Naive B cell (primary cell): ENCODE results near the gene CCDC183. TPM values are rescaled to one million over a fixed set of nuclear protein-coding genes. Genes with fewer than 3 reads are reported as not detected.
"Not testable (repeated sequence)": the region's sequence is repeated elsewhere in the genome, so short reads cannot be mapped to it uniquely, and the experiment has no call there.

Experiments
- ATAC-seq, 2 donors: fragments of 150-1000 bp; cut with Tn5 transposase; 2 replicates each; pipeline ENCODE4 v1.10.0; 2021; ENCODE audit warnings: low read depth in 2 of 2, mild to moderate bottlenecking in 2 of 2, moderate library complexity in 2 of 2
- DNase-seq: peaks from one replicate; pipeline ENCODE4 v3.0.0; 2022
- H3K27ac Mint-ChIP-seq, 6 donors: one replicate each; pipeline ENCODE4 v1.8.0; 2020 to 2022; ENCODE audit warnings: mild to moderate bottlenecking in 6 of 6, mixed read lengths in 6 of 6, moderate library complexity in 5 of 6, inconsistent platforms in 2 of 6
- H3K27me3 Mint-ChIP-seq, 3 donors: one replicate each; pipeline ENCODE4 v1.8.0; 2021 to 2022; ENCODE audit warnings: mixed read lengths in 3 of 3, mild to moderate bottlenecking in 1 of 3
- H3K36me3 Mint-ChIP-seq, 2 donors: one replicate each; pipeline ENCODE4 v1.8.0; 2020 to 2022; ENCODE audit warnings: mixed read lengths in 2 of 2, inconsistent platforms in 1 of 2, mild to moderate bottlenecking in 1 of 2
- H3K4me1 Mint-ChIP-seq, 3 donors: one replicate each; pipeline ENCODE4 v1.8.0; 2020 to 2022; ENCODE audit warnings: mixed read lengths in 3 of 3, inconsistent platforms in 1 of 3, mild to moderate bottlenecking in 1 of 3, moderate library complexity in 1 of 3
- H3K4me3 Mint-ChIP-seq, 8 donors: one replicate each; pipeline ENCODE4 v1.8.0; 2020 to 2022; ENCODE audit warnings: mild to moderate bottlenecking in 8 of 8, mixed read lengths in 8 of 8, moderate library complexity in 8 of 8, inconsistent platforms in 2 of 8
- H3K9me3 Mint-ChIP-seq, 7 donors: one replicate each; pipeline ENCODE4 v1.8.0; 2020 to 2022; ENCODE audit warnings: mixed read lengths in 7 of 7, mild to moderate bottlenecking in 5 of 7, inconsistent platforms in 2 of 7, moderate library complexity in 1 of 7
- polyA plus RNA-seq, 6 donors: library from polyadenylated mRNA; unstranded; fragments of 300-500 nt; fragmentation: Illumina TruSeq; gene quantifications; one replicate each; pipeline ENCODE4 v1.2.3, GENCODE V29; 2021; ENCODE audit warnings: low read depth in 6 of 6

CCDC183 gene
- polyA plus RNA-seq, 6 donors from 2014 or later, result 0.24 to 1.7 TPM; not detected in 4

DNA sequence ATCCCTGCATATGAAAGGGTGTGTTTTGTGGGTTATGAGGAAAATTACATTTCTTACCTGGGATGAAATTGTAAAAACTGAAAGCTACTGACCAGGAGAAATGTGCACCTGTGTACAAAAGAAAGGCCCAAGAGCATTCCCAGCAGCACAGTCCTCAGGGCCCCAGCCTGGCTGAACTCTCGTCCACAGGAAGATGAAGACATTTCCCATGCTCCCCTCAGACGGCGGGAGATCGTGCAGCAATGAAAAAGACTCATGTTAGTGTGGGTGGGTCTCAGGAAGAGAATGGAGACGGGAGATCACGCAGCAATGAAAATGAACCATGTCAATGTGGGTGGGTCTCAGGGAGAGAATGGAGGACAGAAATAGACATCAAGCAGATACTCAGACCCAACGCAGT, 19.2 kb upstream of the CCDC183 start:
- Mint-ChIP-seq H3K27me3 (peaks cover 10 to 35% (median 26%) of the 10 kb centered on the region in 3 donors), H3K36me3 (peaks cover 0 to 8% of the 10 kb centered on the region in 2 donors), H3K9me3 (peaks cover 0 to 6% (median 3%) of the 10 kb centered on the region in 7 donors), H3K4me1 (peaks cover 7 to 12% (median 9%) of the 10 kb centered on the region in 3 donors), H3K4me3 (no peak overlapping the region), H3K27ac (no peak overlapping the region)
- DNase-seq (no peak), ATAC-seq (no peak)

DNA sequence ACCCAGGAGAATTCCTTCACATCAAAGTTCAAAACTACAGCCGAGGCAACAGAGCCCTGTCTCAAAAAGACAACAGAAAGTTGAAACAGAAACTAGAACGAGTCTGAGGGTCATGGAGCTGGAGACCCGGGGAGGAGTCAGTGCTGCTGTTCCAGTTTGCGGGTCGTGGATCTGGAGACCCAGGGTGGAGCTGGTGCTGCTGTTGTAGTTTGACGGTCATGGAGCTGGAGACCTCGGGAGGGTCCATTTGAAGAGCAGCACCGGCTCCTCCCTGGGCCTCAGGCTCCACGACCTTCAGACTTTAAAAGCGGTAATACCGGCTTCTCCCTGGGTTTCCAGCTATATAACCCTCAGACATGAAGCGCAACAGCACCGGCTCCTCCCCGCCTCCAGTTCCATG, 18.8 kb upstream of the CCDC183 start:
- Mint-ChIP-seq H3K4me1 (peaks cover 7 to 12% (median 9%) of the 10 kb centered on the region in 3 donors), H3K27me3 (peaks cover 10 to 35% (median 26%) of the 10 kb centered on the region in 3 donors), H3K4me3 (no peak overlapping the region), H3K36me3 (peaks cover 0 to 8% of the 10 kb centered on the region in 2 donors), H3K27ac (no peak overlapping the region), H3K9me3 (peaks cover 0 to 6% (median 3%) of the 10 kb centered on the region in 7 donors)
- DNase-seq (no peak), ATAC-seq (no peak)

DNA sequence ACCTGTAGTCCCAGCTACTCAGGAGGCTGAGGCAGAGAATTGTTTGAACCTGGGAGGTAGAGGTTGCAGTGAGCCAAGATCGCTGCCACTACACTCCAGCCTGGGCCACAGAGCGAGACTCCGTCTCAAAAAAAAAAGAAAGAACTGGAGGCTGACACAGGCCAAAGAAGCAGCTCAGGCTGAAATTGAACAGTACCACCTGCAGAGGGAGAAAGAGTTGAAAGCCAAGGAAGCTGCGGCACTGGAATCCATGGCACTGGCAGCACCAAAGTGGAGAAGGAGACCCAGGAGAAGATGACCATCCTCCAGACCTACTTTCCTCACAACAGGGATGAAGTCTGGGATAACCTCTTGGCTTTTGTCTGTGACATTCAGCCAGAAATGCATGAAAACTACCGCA, 16.3 kb upstream of the CCDC183 start:
- H3K36me3 Mint-ChIP-seq, result no peaks in the 10 kb centered on the region
- no peak overlapping the region for H3K4me3 Mint-ChIP-seq
- ATAC-seq (no peak), DNase-seq (no peak)
- no peaks in the 10 kb centered on the region for H3K9me3 Mint-ChIP-seq
- H3K27ac Mint-ChIP-seq, result no peak overlapping the region
- peaks cover 10 to 35% (median 26%) of the 10 kb centered on the region in 3 donors for H3K27me3 Mint-ChIP-seq
- peaks cover 3 to 5% (median 5%) of the 10 kb centered on the region in 3 donors for H3K4me1 Mint-ChIP-seq

DNA sequence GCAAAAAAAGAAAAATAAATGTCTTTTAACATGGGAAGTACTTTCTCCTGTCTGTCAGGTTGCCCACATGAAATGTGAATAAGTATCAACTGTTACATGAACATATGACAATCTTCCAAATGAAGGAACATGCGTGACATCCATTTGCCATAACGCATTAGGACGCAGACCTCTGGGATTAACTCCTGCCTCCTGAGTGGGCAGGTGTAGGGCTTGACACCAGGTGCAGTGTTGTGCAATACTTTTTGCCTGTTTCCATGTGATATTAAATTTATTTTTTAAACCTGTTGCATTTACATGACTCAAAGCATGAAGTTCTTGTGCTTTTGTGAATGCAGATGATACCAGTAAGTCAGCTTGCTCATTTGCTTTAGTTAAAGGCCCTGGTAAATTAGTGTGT, 13.7 kb upstream of the CCDC183 start:
- no peak overlapping the region for H3K27ac Mint-ChIP-seq
- no peak overlapping the region for H3K4me3 Mint-ChIP-seq
- DNase-seq, result no peak
- no peaks in the 10 kb centered on the region for H3K9me3 Mint-ChIP-seq
- peaks cover 2 to 7% (median 6%) of the 10 kb centered on the region in 3 donors for H3K4me1 Mint-ChIP-seq
- H3K36me3 Mint-ChIP-seq, result no peaks in the 10 kb centered on the region
- no peak for ATAC-seq
- peaks cover 10 to 28% (median 20%) of the 10 kb centered on the region in 3 donors for H3K27me3 Mint-ChIP-seq

DNA sequence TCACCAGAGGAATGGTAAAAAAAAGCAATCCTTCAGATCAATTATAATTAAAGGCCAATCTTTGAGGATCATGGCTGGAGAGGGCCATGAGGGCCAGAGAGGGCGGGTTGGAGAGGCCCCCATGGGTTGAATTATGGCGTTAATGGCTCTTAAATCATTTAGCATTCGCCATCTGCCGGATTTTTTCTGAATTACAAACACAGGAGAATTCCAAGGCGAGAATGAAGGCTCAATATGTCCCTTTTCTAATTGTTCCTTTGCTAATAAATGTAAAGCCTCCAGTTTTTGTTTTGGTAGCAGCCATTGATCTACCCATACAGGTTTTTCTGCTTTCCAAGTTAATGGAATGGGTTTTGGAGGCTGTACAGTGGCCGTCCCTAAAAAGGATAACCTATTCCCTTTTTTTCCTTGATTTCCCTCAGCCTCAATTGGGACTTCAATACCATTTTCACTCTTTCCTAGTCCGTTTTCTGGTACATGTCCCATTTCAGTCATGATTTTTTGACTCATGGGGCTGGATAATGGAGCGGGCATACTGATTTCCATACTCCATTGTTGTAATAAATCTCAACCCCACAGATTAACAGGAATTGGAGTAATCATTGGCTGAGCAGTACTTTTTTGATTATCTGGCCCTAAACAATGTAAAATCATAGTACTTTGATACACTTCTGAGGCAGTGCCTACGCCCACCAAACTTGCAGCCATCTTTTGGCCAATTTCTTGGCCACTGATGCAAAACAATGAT, 11.7 kb upstream of the CCDC183 start:
- Mint-ChIP-seq H3K27ac (peak overlapping the region in 1 of 6 donors; percentile 14), H3K9me3 (no peaks in the 10 kb centered on the region), H3K27me3 (peaks cover 0 to 9% (median under 1%) of the 10 kb centered on the region in 3 donors), H3K4me1 (peaks cover 8 to 15% (median 12%) of the 10 kb centered on the region in 3 donors), H3K36me3 (no peaks in the 10 kb centered on the region), H3K4me3 (no peak overlapping the region)
- ATAC-seq (peak; percentile 34 to 38), DNase-seq (no peak)

DNA sequence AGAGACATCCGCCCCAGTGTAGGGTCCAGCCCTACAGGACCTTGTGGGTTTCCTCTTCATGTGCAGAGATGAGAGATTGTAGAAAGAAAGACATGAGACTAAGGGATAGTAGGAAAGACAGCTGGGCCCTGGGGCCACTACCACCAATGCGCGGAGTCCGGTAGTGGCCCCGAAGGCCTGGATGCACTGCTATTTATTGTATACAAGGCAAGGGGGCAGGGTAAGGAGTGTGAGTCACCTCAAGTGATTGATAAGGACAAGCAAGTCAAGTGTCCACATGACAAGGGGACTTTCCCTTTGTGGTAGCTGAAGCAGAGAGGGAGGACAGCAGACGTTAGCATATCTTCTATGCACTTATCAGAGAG, 11.2 kb upstream of the CCDC183 start:
- Mint-ChIP-seq H3K4me1 (peaks cover 8 to 15% (median 12%) of the 10 kb centered on the region in 3 donors), H3K9me3 (no peaks in the 10 kb centered on the region), H3K36me3 (no peaks in the 10 kb centered on the region), H3K27me3 (peaks cover 0 to 7% (median 0%) of the 10 kb centered on the region in 3 donors), H3K27ac (peak overlapping the region in 1 of 6 donors; percentile 25), H3K4me3 (no peak overlapping the region)
- DNase-seq (no peak), ATAC-seq (no peak)

DNA sequence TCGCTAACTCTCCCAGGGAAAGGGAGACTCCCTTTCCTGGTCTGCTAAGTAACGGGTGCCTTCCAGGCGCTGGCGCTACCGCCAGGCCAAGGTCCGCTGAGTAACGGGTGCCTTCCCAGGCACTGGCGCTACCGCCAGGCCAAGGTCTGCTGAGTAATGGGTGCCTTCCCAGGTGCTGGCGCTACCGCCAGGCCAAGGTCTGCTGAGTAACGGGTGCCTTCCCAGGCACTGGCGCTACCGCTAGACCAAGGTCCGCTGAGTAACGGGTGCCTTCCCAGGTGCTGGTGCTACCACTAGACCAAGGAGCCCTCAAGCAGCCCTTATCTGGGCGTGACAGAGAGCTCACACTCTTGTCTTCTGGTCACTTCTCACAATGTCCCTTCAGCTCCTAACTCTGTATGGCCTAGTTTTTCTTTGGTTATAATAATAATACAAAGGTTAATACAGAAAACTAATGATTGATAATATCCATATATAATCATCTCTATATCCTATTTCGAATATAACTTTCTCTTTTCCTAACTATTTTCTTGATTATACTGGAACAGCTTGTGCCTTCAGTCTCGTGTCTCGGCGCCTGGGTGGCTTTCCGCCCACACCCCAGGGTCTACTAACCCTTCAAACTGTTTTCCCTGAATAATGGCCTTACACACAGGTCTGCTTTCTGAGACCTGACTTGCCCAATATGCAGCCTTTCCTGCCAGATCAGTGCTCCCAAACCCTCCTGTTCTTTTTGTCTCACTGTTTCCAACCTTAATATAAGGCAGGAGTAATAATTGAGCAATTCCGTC, 10.4 kb upstream of the CCDC183 start:
- H3K27ac Mint-ChIP-seq, result peak overlapping the region in 2 of 6 donors; percentile 74 to 83
- not testable (repeated sequence) for H3K36me3 Mint-ChIP-seq, DNase-seq, ATAC-seq, H3K9me3 Mint-ChIP-seq, H3K27me3 Mint-ChIP-seq, H3K4me3 Mint-ChIP-seq
- peaks cover 8 to 15% (median 12%) of the 10 kb centered on the region in 3 donors for H3K4me1 Mint-ChIP-seq

DNA sequence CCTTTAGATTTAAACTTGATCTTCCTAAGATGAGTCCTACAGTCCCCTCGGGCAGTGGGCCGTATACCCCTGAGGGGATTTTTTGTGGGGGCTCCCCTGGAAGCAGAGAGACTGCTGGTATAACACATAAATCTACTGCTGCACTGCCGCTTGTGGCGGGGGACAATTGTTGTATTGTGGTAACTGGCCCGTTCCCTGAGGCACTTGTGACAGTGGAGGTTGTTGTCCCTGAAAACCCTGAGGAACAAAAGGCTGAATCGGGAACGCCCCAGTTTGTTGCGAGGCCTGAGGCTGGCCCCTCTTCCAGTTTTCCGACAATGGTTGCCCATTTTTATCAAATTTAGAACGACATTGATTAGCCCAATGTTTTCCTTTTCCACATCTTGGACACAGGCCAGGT, 9.7 kb upstream of the CCDC183 start:
- Mint-ChIP-seq H3K36me3 (no peaks in the 10 kb centered on the region), H3K27me3 (no peaks in the 10 kb centered on the region), H3K4me1 (peaks cover 8 to 15% (median 12%) of the 10 kb centered on the region in 3 donors), H3K9me3 (no peaks in the 10 kb centered on the region), H3K27ac (no peak overlapping the region), H3K4me3 (no peak overlapping the region)
- ATAC-seq (no peak), DNase-seq (no peak)

DNA sequence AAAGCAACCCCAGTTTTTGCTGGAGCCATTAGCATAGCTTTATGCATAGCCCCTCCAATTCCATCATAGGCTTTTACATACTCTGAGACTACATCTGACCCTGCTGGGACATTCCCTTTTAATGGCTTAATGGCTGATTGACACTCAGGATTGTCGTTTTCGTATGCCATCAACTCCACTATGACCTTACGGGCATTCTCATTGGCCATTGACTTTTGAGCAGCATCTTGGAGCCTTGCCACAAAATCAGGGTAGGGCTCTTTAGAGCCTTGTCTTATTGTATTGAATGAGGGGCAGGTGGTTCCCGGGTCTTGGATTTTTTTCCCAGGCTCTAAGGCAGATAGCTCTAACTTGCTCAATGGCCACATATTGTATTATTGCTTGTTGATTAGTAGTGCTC, 9.2 kb upstream of the CCDC183 start:
- DNase-seq, H3K27me3 Mint-ChIP-seq, ATAC-seq, H3K27ac Mint-ChIP-seq, H3K9me3 Mint-ChIP-seq, H3K36me3 Mint-ChIP-seq, H3K4me3 Mint-ChIP-seq: not testable (repeated sequence)
- peaks cover 11 to 16% (median 12%) of the 10 kb centered on the region in 3 donors for H3K4me1 Mint-ChIP-seq

DNA sequence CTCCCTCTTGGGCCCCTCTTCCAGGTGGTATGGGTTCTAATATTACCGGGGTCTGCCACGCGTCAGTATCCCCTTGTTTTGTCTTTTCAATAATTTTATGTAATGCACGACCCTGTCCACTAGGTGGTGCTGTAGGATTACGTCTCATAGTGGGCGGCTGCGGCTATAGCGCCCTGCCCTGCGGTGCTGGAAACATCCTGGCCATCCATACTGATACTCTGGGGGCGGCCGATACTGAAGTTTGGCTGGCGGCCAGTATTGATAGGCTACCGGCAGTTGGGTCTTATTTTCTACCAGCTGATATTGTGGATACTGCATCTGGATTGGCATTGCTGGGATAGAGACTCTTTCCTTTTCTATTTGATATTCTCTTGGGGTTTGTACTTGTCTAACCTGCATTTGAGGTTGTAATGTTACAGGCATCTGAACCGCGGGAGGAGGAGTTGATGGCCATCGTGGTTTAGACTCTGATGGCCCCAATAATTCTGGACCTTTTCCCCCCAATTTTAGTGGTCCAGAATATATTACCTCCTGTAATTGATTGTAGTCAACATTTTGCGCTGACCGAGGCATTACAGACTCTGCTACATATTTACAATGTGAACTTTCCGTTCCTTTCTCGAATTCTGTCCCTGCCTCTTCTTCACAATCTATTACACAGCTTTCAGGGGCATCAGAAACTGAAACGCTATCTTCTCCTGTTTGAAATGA, 8.3 kb upstream of the CCDC183 start:
- Mint-ChIP-seq H3K9me3 (no peaks in the 10 kb centered on the region), H3K36me3 (no peaks in the 10 kb centered on the region), H3K27ac (peak overlapping the region in 4 of 6 donors; percentile 0 to 93 (median 78)), H3K27me3 (no peaks in the 10 kb centered on the region), H3K4me3 (peak overlapping the region in 1 of 8 donors; percentile 49), H3K4me1 (peaks cover 12 to 20% (median 14%) of the 10 kb centered on the region in 3 donors)
- peak; percentile 76 for DNase-seq
- ATAC-seq, result no peak

DNA sequence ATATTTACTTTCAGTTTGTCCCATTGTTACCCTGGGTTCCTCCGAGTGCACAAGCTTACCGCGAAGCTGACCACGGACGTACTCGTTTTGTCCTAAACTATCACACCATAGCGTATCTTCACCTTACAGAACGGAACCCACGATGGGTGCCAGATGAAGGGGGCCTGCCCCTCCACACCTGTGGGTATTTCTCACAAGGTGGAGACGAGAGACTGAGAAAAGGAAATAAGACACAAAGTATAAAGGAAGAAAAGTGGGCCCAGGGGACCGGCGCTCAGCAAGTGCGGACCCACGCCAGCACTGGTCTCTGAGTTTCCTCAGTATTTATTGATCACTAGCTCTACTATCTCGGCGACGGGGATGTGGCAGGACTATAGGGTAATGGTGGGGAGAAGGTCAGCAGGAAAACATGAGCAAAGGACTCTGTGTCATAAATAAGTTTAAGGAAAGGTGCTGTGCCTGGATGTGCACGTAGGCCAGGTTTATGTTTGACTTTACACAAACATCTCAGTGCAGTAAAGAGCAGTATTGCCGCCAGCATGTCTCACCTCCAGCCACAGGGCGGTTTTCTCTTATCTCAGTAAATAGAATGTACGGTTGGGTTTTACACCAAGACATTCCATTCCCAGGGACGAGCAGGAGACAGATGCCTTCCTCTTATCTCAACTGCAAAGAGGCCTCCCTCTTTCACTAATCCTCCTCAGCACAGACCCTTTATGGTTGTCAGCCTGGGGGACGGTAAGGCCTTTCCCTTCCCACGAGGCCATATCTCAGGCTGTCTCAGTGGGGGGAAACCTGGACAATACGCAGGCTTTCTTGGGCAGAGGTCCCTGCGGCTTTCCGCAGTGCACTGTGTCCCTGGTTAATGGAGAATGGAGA, 7.3 kb upstream of the CCDC183 start:
- not testable (repeated sequence) for H3K9me3 Mint-ChIP-seq, H3K36me3 Mint-ChIP-seq, H3K27ac Mint-ChIP-seq, H3K27me3 Mint-ChIP-seq, DNase-seq, ATAC-seq
- Mint-ChIP-seq H3K4me3 (peak overlapping the region in 2 of 8 donors; percentile 49 to 53), H3K4me1 (peaks cover 12 to 20% (median 19%) of the 10 kb centered on the region in 3 donors)

DNA sequence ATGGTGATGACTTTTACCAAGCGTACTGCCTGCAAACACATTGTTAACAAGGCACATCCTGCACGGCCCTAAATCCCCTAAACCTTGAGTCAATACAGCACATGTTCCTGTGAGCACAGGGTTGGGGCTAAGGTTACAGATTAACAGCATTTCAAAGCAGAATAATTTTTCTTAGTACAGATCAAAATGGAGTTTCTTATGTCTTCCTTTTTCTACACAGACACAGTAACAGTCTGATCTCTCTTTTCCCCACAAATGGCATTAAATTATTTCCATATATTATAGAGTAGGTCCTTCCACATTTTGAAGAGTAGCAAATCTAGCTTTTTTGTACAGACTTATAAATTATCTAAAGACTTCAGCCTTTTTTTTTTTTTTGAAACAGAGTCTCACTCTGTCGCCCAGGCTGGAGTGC, 6.6 kb upstream of the CCDC183 start:
- Mint-ChIP-seq H3K4me3 (no peak overlapping the region), H3K27me3 (no peaks in the 10 kb centered on the region), H3K9me3 (no peaks in the 10 kb centered on the region), H3K4me1 (peaks cover 12 to 18% (median 15%) of the 10 kb centered on the region in 3 donors), H3K27ac (peak overlapping the region in 1 of 6 donors; percentile 22), H3K36me3 (no peaks in the 10 kb centered on the region)
- ATAC-seq (no peak), DNase-seq (no peak)
